ENCODE measurements around the gene DGKQ.

- TF ChIP-seq, protein P1, sequence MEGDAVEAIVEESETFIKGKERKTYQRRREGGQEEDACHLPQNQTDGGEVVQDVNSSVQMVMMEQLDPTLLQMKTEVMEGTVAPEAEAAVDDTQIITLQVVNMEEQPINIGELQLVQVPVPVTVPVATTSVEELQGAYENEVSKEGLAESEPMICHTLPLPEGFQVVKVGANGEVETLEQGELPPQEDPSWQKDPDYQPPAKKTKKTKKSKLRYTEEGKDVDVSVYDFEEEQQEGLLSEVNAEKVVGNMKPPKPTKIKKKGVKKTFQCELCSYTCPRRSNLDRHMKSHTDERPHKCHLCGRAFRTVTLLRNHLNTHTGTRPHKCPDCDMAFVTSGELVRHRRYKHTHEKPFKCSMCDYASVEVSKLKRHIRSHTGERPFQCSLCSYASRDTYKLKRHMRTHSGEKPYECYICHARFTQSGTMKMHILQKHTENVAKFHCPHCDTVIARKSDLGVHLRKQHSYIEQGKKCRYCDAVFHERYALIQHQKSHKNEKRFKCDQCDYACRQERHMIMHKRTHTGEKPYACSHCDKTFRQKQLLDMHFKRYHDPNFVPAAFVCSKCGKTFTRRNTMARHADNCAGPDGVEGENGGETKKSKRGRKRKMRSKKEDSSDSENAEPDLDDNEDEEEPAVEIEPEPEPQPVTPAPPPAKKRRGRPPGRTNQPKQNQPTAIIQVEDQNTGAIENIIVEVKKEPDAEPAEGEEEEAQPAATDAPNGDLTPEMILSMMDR (IDR thresholded peaks at IDR 0.05; ENCODE audit: low read depth, low read length, poor library complexity, severe bottlenecking): no peak
- TF ChIP-seq EZH2phosphoT487 (IDR thresholded peaks at IDR 0.05; ENCODE audit: borderline replicate concordance, low read length): no peak
Measured at GRCh38 chr4:957581-958313, 15.6 kb downstream of the DGKQ start.

All from DOHH2 (cell line).